ENCODE data around the gene NUFIP2. TPM values are rescaled to one million over a fixed set of nuclear protein-coding genes. Genes with fewer than 3 reads are reported as not detected.
"Not testable (repeated sequence)": the region's sequence is repeated elsewhere in the genome, so short reads cannot be mapped to it uniquely, and the experiment has no call there.

NUFIP2 gene
- total RNA-seq, 2 donors from 2014 or later, result 92.9 to 104 TPM

- Histone ChIP-seq H3K9me3 (ENCODE audit: control insufficient read depth, low read length) (no peaks in the 10 kb centered on the region), H3K4me3 (ENCODE audit: low read length) (no peak overlapping the region), H3K4me1 (ENCODE audit: control insufficient read depth, insufficient read depth, low read length) (no peaks in the 10 kb centered on the region), H3K36me3 (ENCODE audit: control insufficient read depth, insufficient read depth, low read length) (no peaks in the 10 kb centered on the region), H3K27ac (ENCODE audit: low read depth, low read length) (no peak overlapping the region), H3K27me3 (ENCODE audit: control insufficient read depth, insufficient read depth, low read length, poor library complexity, severe bottlenecking) (no peaks in the 10 kb centered on the region), H3K9ac (ENCODE audit: extremely low read depth, low read length, poor library complexity, severe bottlenecking) (no peak overlapping the region)
- no peaks in the 10 kb centered on the region for H3K9me3 Mint-ChIP-seq
- TF ChIP-seq CTCF (conservative IDR thresholded peaks at IDR 0.05), result no peak
- no peaks in the 10 kb centered on the region for H3K36me3 Mint-ChIP-seq (ENCODE audit: low read depth)
- 91% methylated on average over 1 of the region's 1 CpG; no CpG with 5 or more reads in 1 of the 2 experiments for whole genome bisulfite sequencing, 2 experiments (ENCODE audit: insufficient coverage in 1 of 2, insufficient read length in 1 of 2)
- no peak overlapping the region for H3K4me3 Mint-ChIP-seq
- no peak for DNase-seq
- H3K27ac Mint-ChIP-seq, result no peak overlapping the region
- no peaks in the 10 kb centered on the region for H3K27me3 Mint-ChIP-seq (ENCODE audit: insufficient read depth)
- H3K4me1 Mint-ChIP-seq, result no peaks in the 10 kb centered on the region
These were observed 60.6 kb downstream of the NUFIP2 start for GRCh38 chr17:29233301-29233700.

GRCh38 chr17:29225396-29225795 is 68.6 kb downstream of the NUFIP2 start:
- H3K4me3 Mint-ChIP-seq, result no peak overlapping the region
- no peaks in the 10 kb centered on the region for H3K36me3 Mint-ChIP-seq (ENCODE audit: low read depth)
- no peaks in the 10 kb centered on the region for H3K9me3 ChIP-seq (ENCODE audit: control insufficient read depth, low read length)

GRCh38 chr17:29221338-29221737 is 72.6 kb downstream of the NUFIP2 start:
- not testable (repeated sequence) for H3K27ac ChIP-seq (ENCODE audit: low read depth, low read length); H3K27ac Mint-ChIP-seq; H3K36me3 ChIP-seq (ENCODE audit: control insufficient read depth, insufficient read depth, low read length); H3K4me1 ChIP-seq (ENCODE audit: control insufficient read depth, insufficient read depth, low read length); H3K4me3 ChIP-seq (ENCODE audit: low read length); H3K4me3 Mint-ChIP-seq; DNase-seq; H3K36me3 Mint-ChIP-seq (ENCODE audit: low read depth); H3K27me3 Mint-ChIP-seq (ENCODE audit: insufficient read depth); H3K9ac ChIP-seq (ENCODE audit: extremely low read depth, low read length, poor library complexity, severe bottlenecking); H3K27me3 ChIP-seq (ENCODE audit: control insufficient read depth, insufficient read depth, low read length, poor library complexity, severe bottlenecking); H3K9me3 ChIP-seq (ENCODE audit: control insufficient read depth, low read length); H3K4me1 Mint-ChIP-seq; H3K9me3 Mint-ChIP-seq
- WGBS, 2 experiments (ENCODE audit: insufficient coverage in 1 of 2, insufficient read length in 1 of 2), result 78 to 97% methylated on average over 4 to 9 of the region's 11 CpGs

More at GRCh38 chr17:29225396-29225795, 68.6 kb downstream of the NUFIP2 start:
- no peak overlapping the region for H3K4me3 ChIP-seq (ENCODE audit: low read length)
- TF ChIP-seq CTCF (conservative IDR thresholded peaks at IDR 0.05), result no peak
- H3K27ac ChIP-seq (ENCODE audit: low read depth, low read length), result no peak overlapping the region
- no peaks in the 10 kb centered on the region for H3K4me1 Mint-ChIP-seq
- no peaks in the 10 kb centered on the region for H3K27me3 Mint-ChIP-seq (ENCODE audit: insufficient read depth)
- H3K9ac ChIP-seq (ENCODE audit: extremely low read depth, low read length, poor library complexity, severe bottlenecking), result no peak overlapping the region
- H3K4me1 ChIP-seq (ENCODE audit: control insufficient read depth, insufficient read depth, low read length), result no peaks in the 10 kb centered on the region
- H3K27ac Mint-ChIP-seq, result no peak overlapping the region
- DNase-seq, result no peak
- no peaks in the 10 kb centered on the region for H3K9me3 Mint-ChIP-seq
- no peaks in the 10 kb centered on the region for H3K36me3 ChIP-seq (ENCODE audit: control insufficient read depth, insufficient read depth, low read length)
- no peaks in the 10 kb centered on the region for H3K27me3 ChIP-seq (ENCODE audit: control insufficient read depth, insufficient read depth, low read length, poor library complexity, severe bottlenecking)

GRCh38 chr17:29219378-29220047 is 74.4 kb downstream of the NUFIP2 start:
- no peak overlapping the region for H3K9ac ChIP-seq (ENCODE audit: extremely low read depth, low read length, poor library complexity, severe bottlenecking)
- H3K36me3 Mint-ChIP-seq (ENCODE audit: low read depth), result no peaks in the 10 kb centered on the region
- no peak overlapping the region for H3K27ac Mint-ChIP-seq
- no peaks in the 10 kb centered on the region for H3K9me3 ChIP-seq (ENCODE audit: control insufficient read depth, low read length)
- no peaks in the 10 kb centered on the region for H3K27me3 ChIP-seq (ENCODE audit: control insufficient read depth, insufficient read depth, low read length, poor library complexity, severe bottlenecking)
- peaks cover 2% of the 10 kb centered on the region for H3K4me1 Mint-ChIP-seq
- no peaks in the 10 kb centered on the region for H3K4me1 ChIP-seq (ENCODE audit: control insufficient read depth, insufficient read depth, low read length)
- H3K4me3 ChIP-seq (ENCODE audit: low read length), result no peak overlapping the region
- no peaks in the 10 kb centered on the region for H3K36me3 ChIP-seq (ENCODE audit: control insufficient read depth, insufficient read depth, low read length)
- no peak overlapping the region for H3K4me3 Mint-ChIP-seq
- TF ChIP-seq CTCF (conservative IDR thresholded peaks at IDR 0.05), result peak; percentile 98
- no peaks in the 10 kb centered on the region for H3K9me3 Mint-ChIP-seq
- H3K27ac ChIP-seq (ENCODE audit: low read depth, low read length), result no peak overlapping the region
- peak; percentile 97 for DNase-seq
- H3K27me3 Mint-ChIP-seq (ENCODE audit: insufficient read depth), result no peaks in the 10 kb centered on the region
- 25 to 30% methylated on average over 13 to 14 of the region's 14 CpGs for WGBS, 2 experiments (ENCODE audit: insufficient coverage in 1 of 2, insufficient read length in 1 of 2)
